Measurements from ENCODE around the gene POR. TPM values are rescaled to one million over a fixed set of nuclear protein-coding genes. Genes with fewer than 3 reads are reported as not detected.

POR gene
- total and polyA plus RNA-seq, 2 of the 13 experiments (the other 11 are each of a cell fraction or from before 2014, with no cell fraction given) = 145 to 266 TPM

GRCh38 chr7:75896803-75897327, 18.1 kb upstream of the POR start (continued):
- TF ChIP-seq, protein P1, sequence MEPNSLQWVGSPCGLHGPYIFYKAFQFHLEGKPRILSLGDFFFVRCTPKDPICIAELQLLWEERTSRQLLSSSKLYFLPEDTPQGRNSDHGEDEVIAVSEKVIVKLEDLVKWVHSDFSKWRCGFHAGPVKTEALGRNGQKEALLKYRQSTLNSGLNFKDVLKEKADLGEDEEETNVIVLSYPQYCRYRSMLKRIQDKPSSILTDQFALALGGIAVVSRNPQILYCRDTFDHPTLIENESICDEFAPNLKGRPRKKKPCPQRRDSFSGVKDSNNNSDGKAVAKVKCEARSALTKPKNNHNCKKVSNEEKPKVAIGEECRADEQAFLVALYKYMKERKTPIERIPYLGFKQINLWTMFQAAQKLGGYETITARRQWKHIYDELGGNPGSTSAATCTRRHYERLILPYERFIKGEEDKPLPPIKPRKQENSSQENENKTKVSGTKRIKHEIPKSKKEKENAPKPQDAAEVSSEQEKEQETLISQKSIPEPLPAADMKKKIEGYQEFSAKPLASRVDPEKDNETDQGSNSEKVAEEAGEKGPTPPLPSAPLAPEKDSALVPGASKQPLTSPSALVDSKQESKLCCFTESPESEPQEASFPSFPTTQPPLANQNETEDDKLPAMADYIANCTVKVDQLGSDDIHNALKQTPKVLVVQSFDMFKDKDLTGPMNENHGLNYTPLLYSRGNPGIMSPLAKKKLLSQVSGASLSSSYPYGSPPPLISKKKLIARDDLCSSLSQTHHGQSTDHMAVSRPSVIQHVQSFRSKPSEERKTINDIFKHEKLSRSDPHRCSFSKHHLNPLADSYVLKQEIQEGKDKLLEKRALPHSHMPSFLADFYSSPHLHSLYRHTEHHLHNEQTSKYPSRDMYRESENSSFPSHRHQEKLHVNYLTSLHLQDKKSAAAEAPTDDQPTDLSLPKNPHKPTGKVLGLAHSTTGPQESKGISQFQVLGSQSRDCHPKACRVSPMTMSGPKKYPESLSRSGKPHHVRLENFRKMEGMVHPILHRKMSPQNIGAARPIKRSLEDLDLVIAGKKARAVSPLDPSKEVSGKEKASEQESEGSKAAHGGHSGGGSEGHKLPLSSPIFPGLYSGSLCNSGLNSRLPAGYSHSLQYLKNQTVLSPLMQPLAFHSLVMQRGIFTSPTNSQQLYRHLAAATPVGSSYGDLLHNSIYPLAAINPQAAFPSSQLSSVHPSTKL (CRISPR knock-in tag; IDR thresholded peaks at IDR 0.05) = peak; percentile 54; the same call in 1 of the 2 replicates
- TF ChIP-seq IKZF4 (CRISPR knock-in tag; IDR thresholded peaks at IDR 0.05; ENCODE audit: borderline replicate concordance, low read depth, not compliant biosample characterization) (no peak), ZNF720 (CRISPR knock-in tag; IDR thresholded peaks at IDR 0.05) (no peak), AHDC1 (CRISPR knock-in tag; IDR thresholded peaks at IDR 0.05; ENCODE audit: borderline replicate concordance) (peak; percentile 69; the same call in 1 of the 2 replicates), ZFP1 (CRISPR knock-in tag; IDR thresholded peaks at IDR 0.05) (no peak; the same call in 1 of the 2 replicates), RFX1 (IDR thresholded peaks at IDR 0.05) (no peak), ZNF3 (CRISPR knock-in tag; IDR thresholded peaks at IDR 0.05) (no peak), NFIB (CRISPR knock-in tag; IDR thresholded peaks at IDR 0.05; ENCODE audit: borderline replicate concordance) (no peak), DMAP1 (CRISPR knock-in tag; IDR thresholded peaks at IDR 0.05) (0 out of 2 replicates have a peak, but pooled peaks have one; percentile 29), ZSCAN30 (CRISPR knock-in tag; IDR thresholded peaks at IDR 0.05) (no peak), ZNF724P (CRISPR knock-in tag; IDR thresholded peaks at IDR 0.05; ENCODE audit: borderline replicate concordance) (0 out of 2 replicates have a peak, but pooled peaks have one; percentile 65), MAZ (IDR thresholded peaks at IDR 0.05; ENCODE audit: borderline replicate concordance, low read depth, low read length) (no peak), MAZ (CRISPR knock-in tag; IDR thresholded peaks at IDR 0.05; ENCODE audit: low read depth) (0 out of 2 replicates have a peak, but pooled peaks have one; percentile 22)
- TF ChIP-seq, protein P2, sequence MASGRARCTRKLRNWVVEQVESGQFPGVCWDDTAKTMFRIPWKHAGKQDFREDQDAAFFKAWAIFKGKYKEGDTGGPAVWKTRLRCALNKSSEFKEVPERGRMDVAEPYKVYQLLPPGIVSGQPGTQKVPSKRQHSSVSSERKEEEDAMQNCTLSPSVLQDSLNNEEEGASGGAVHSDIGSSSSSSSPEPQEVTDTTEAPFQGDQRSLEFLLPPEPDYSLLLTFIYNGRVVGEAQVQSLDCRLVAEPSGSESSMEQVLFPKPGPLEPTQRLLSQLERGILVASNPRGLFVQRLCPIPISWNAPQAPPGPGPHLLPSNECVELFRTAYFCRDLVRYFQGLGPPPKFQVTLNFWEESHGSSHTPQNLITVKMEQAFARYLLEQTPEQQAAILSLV (CRISPR knock-in tag; IDR thresholded peaks at IDR 0.05; ENCODE audit: borderline replicate concordance) = no peak
- TF ChIP-seq, protein P3, sequence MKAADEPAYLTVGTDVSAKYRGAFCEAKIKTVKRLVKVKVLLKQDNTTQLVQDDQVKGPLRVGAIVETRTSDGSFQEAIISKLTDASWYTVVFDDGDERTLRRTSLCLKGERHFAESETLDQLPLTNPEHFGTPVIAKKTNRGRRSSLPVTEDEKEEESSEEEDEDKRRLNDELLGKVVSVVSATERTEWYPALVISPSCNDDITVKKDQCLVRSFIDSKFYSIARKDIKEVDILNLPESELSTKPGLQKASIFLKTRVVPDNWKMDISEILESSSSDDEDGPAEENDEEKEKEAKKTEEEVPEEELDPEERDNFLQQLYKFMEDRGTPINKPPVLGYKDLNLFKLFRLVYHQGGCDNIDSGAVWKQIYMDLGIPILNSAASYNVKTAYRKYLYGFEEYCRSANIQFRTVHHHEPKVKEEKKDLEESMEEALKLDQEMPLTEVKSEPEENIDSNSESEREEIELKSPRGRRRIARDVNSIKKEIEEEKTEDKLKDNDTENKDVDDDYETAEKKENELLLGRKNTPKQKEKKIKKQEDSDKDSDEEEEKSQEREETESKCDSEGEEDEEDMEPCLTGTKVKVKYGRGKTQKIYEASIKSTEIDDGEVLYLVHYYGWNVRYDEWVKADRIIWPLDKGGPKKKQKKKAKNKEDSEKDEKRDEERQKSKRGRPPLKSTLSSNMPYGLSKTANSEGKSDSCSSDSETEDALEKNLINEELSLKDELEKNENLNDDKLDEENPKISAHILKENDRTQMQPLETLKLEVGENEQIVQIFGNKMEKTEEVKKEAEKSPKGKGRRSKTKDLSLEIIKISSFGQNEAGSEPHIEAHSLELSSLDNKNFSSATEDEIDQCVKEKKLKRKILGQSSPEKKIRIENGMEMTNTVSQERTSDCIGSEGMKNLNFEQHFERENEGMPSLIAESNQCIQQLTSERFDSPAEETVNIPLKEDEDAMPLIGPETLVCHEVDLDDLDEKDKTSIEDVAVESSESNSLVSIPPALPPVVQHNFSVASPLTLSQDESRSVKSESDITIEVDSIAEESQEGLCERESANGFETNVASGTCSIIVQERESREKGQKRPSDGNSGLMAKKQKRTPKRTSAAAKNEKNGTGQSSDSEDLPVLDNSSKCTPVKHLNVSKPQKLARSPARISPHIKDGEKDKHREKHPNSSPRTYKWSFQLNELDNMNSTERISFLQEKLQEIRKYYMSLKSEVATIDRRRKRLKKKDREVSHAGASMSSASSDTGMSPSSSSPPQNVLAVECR (CRISPR knock-in tag; IDR thresholded peaks at IDR 0.05; ENCODE audit: borderline replicate concordance) = peak; percentile 31; the same call in 1 of the 2 replicates
